ENCODE results near the gene CCBE1.

DNA sequence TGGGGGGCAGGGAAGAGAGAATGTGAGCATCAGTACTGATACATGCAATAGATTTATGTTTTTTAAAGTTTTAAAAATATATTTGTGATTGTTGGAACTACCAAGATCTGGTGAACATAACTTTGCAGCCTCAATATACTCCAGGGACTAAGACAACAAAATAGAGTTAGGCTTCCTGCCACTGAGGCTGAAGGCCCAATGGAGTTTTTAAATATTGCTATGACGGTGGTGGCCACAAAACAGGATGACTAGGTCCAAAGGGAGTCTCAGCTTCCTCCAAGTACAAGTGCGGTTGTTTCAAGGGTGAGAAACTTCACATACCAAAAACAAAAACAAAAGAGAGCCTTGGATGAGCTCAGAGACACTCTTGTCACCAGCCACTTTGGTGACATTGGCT lies 72.9 kb downstream of the CCBE1 start:
- TF ChIP-seq RAD21 (IDR thresholded peaks at IDR 0.05; ENCODE audit: low read length) (no peak), TEAD4 (IDR thresholded peaks at IDR 0.05; ENCODE audit: borderline replicate concordance, insufficient read depth) (no peak), NFIC (IDR thresholded peaks at IDR 0.05; ENCODE audit: borderline replicate concordance) (no peak), CHD2 (IDR thresholded peaks at IDR 0.05; ENCODE audit: low read length, partially characterized antibody) (no peak), NRF1 (IDR thresholded peaks at IDR 0.05; ENCODE audit: low read depth, low read length) (no peak), GABPA (IDR thresholded peaks at IDR 0.05; ENCODE audit: low read depth) (no peak), POLR2AphosphoS5 (IDR thresholded peaks at IDR 0.05; ENCODE audit: low read depth, low read length) (no peak), FOXJ3 (CRISPR knock-in tag; IDR thresholded peaks at IDR 0.05) (no peak)
- TF ChIP-seq, protein P1, sequence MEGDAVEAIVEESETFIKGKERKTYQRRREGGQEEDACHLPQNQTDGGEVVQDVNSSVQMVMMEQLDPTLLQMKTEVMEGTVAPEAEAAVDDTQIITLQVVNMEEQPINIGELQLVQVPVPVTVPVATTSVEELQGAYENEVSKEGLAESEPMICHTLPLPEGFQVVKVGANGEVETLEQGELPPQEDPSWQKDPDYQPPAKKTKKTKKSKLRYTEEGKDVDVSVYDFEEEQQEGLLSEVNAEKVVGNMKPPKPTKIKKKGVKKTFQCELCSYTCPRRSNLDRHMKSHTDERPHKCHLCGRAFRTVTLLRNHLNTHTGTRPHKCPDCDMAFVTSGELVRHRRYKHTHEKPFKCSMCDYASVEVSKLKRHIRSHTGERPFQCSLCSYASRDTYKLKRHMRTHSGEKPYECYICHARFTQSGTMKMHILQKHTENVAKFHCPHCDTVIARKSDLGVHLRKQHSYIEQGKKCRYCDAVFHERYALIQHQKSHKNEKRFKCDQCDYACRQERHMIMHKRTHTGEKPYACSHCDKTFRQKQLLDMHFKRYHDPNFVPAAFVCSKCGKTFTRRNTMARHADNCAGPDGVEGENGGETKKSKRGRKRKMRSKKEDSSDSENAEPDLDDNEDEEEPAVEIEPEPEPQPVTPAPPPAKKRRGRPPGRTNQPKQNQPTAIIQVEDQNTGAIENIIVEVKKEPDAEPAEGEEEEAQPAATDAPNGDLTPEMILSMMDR (IDR thresholded peaks at IDR 0.05): no peak
